Measurements from ENCODE around the gene TMEM86B.

Gene TMEM86B, protein sequence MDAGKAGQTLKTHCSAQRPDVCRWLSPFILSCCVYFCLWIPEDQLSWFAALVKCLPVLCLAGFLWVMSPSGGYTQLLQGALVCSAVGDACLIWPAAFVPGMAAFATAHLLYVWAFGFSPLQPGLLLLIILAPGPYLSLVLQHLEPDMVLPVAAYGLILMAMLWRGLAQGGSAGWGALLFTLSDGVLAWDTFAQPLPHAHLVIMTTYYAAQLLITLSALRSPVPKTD

GRCh38 chr19:55228403-55229031 lies at the start of gene TMEM86B:
TSS of gene TMEM86B (minus strand) at chr19:55228763. CDS start at chr19:55228741, 22 bp downstream.
- DNase-seq (ENCODE audit: low read depth): no peak

- no peak for DNase-seq (ENCODE audit: low read depth)
Measured at GRCh38 chr19:55277494-55277893, 48.9 kb upstream of the TMEM86B start.

GRCh38 chr19:55276720-55277430 lies 48.3 kb upstream of the TMEM86B start:
- no peak for DNase-seq (ENCODE audit: low read depth)

- no peak for DNase-seq (ENCODE audit: low read depth)
Measured at GRCh38 chr19:55275851-55276719, 47.5 kb upstream of the TMEM86B start.

DNA sequence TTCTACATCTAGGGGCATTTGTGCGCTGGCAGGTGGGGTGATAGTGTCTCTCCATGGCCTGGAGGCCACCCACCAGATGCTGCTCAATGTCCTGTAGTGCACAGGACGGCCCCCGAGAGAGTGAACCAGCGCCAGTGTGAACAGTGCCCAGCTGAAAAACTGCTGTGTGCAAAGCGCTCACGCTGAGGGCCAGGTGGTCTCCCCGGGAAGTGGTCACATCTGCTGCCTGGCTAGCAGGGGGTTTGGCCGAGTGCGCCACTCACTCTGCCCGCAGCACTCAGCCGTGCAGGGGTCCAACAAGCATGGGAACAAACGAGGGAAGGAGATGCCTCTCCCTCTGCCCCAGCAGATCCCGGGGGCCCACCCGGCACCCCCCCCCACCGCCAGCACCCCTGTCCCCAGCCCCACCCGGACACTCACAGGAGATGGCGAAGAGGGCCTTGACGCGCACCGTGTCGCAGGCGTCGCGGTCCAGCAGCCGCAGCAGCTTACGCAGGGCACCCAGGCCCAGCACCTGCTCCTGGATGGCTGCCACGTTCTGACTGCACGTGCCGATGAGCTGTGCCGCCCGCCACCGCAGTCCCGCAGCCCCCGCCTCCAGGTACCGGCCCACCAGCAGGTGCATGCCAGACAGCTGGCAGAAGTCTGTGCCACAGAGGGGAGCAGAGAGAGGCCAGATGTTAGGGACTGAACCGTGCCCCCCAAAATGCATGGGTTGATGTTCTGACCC lies 45.6 kb upstream of the TMEM86B start:
- DNase-seq (ENCODE audit: low read depth): no peak

- DNase-seq (ENCODE audit: low read depth): no peak
Measured at GRCh38 chr19:55272142-55272541, 43.6 kb upstream of the TMEM86B start.

DNA sequence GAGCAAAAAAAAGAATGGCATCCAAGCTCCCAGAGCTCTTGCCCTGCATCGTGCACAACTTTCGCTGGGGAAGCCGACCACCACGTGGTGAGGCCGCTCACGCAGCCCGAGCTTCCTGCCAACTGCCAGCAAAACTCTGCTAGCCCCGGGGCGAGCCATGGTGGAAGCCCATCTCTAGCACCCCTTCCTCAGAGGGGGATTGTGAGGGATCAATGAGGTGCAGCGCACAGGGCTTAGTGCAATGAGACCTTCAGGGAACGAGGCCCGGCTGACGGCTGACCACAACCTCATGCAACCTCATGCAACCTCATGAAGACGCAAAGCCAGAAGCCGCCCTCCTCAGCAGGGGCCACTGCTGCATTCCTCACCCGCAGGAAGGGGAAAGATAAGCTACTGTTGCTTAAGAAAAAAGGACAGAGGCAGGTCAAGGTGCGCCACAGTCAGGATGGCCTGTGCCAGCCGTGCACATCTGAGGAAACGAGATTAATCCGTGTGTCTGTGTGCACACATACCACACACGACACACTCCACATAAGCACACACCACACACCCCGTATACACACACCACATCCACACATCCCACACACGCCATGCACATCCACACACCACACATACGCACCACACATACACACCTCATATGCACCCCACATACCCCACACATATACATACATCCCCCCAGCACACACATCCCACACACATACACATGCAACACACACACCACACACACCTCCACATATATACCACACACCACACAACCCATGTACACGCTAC lies 41.8 kb upstream of the TMEM86B start:
- no peak for DNase-seq (ENCODE audit: low read depth)

- DNase-seq (ENCODE audit: low read depth): no peak
Measured at GRCh38 chr19:55269299-55269698, 40.7 kb upstream of the TMEM86B start.

- no peak for DNase-seq (ENCODE audit: low read depth)
Measured at GRCh38 chr19:55266840-55267239, 38.3 kb upstream of the TMEM86B start.

- no peak for DNase-seq (ENCODE audit: low read depth)
Measured at GRCh38 chr19:55266404-55266803, 37.8 kb upstream of the TMEM86B start.

DNA sequence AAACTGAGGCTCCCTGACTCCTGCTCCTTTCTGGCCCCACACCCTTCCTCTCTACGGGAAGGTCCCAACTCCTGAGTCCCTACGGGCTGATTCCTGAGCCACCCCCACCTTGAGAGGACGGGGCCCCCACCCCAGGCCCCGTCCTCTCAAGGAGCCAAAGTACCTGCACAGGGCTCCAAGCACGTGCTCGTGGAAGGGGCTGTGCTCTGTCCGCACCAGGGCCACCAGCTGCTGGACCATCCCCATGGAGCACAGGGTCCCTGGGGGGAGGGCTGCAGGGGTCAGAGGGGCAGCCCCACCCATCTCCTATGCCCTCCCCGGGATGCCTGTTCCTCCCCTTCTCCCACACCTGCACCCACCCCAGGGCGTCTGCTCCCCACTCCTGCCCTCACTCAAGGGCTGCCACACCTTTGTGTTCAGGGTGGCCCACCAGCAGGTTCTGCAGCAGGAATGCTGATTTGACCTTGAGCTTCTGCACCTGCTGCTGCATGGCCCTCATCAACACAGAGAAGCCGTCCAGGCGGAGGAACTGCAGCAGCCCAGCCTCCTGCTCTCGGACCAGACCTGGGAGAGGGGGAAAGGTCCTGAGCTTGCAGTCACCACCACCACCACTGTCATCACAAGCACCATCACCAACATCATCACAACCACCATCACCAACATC lies 37.3 kb upstream of the TMEM86B start:
- DNase-seq (ENCODE audit: low read depth): no peak

GRCh38 chr19:55265173-55265572 lies 36.6 kb upstream of the TMEM86B start:
- no peak for DNase-seq (ENCODE audit: low read depth)

- no peak for DNase-seq (ENCODE audit: low read depth)
Measured at GRCh38 chr19:55264531-55264930, 36.0 kb upstream of the TMEM86B start.

DNA sequence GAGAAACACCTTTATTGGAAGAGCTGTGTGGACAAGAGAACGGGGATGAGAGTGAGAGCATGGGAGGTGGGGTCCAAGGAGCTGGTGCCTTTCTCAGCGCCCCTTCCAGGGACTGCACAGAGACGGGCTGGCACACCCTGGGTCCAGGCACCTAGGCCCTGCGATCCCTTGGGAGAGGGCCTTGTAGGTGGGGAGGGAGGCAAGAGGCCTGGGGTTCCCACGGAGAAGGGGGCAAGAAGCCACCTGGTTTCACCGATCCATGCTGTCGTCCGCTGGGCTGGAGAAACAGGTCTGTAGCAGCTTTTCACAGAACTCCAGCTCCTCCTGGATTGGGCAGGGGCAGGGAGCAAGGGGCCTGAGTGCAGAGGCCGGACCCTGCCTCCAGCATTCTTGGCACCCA lies 33.8 kb upstream of the TMEM86B start:
- no peak for DNase-seq (ENCODE audit: low read depth)

GRCh38 chr19:55261671-55262126 lies 33.1 kb upstream of the TMEM86B start:
- no peak for DNase-seq (ENCODE audit: low read depth)

DNA sequence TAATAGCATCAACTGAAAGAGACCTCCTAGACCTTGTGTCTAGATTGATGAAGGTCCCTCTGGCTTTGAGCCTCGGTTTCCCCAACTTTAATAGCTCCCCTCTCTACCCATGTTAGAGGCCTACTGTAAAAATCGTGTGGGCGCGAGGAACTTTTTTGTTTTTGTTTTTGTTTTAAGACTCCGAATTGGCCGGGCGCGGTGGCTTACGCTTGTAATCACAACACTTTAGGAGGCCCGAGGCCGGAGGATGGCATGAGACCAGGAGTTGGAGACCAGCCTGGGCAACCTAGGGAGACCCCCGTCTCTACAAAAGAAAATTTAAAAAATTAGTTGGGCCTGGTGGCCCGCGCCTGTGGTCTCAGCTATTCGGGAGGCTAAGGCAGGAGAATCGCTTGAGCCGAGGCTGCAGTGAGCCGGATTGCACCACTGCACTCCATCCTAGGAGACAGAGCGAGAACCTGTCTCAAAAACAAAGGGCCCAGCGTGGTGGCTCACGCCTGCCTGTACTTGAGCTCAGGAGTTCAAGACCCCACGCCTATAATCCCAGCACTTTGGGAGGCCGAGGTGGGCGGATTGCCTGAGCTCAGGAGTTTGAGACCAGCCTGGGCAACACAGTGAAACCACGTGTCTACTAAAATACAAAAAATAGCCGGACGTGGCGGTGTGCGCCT lies 31.1 kb upstream of the TMEM86B start:
- no peak for DNase-seq (ENCODE audit: low read depth)

- DNase-seq (ENCODE audit: low read depth): peak; percentile 88
Measured at GRCh38 chr19:55258828-55259539, 30.4 kb upstream of the TMEM86B start, which contains the start of gene PPP6R1. TSS of gene PPP6R1 (minus strand) at chr19:55259017. CDS start at chr19:55247103, 11,914 bp downstream.

GRCh38 chr19:55258476-55258827 lies 29.9 kb upstream of the TMEM86B start:
- DNase-seq (ENCODE audit: low read depth): no peak

Measured in stimulated activated CD8-positive, alpha-beta memory T cell treated with anti-CD3 and anti-CD28 coated beads, Interleukin-12 subunit alpha, Interleukin-12 subunit beta, amount 100 ng/mL, for 1 hour (primary cell).